Gastrocnemius medialis (tissue), 4 donors: Measurements from ENCODE around the gene APLN. TPM values are rescaled to one million over a fixed set of nuclear protein-coding genes. Genes with fewer than 3 reads are reported as not detected.
A peak's percentile ranks its signal among the peaks of the same experiment; 100 is the strongest.

Source experiments
- ATAC-seq, 2 donors: fragments of 150-250 bp; one replicate each; pipeline ENCODE4 v1.9.1; 2016
- DNase-seq, 2 donors: peaks; one replicate each; pipeline ENCODE4 v3.0.0-alpha.2; 2019
- H3K27ac ChIP-seq, 4 donors: fragments of 200-600 bp; sonication (generic); 1 replicate in 1 of 4; 2 replicates in 3 of 4; pipeline ENCODE4 v1.5.1; 2016 to 2018; ENCODE audit warnings: mild to moderate bottlenecking in 2 of 4, moderate library complexity in 1 of 4
- H3K27me3 ChIP-seq, 3 donors: fragments of 200-600 bp; sonication (generic) in 2 of 3; 1 replicate in 1 of 3; 2 replicates in 2 of 3; pipeline versions ENCODE4 v1.5.1 to v1.6.0; 2016 to 2019; ENCODE audit warnings: mild to moderate bottlenecking in 1 of 3, moderate library complexity in 1 of 3
- H3K36me3 ChIP-seq, 2 donors: fragments of 200-600 bp; sonication (generic) in 1 of 2; one replicate each; pipeline ENCODE4 v1.5.1; 2017 to 2018
- H3K4me1 ChIP-seq, 2 donors: fragments of 200-600 bp; sonication (generic) in 1 of 2; one replicate each; pipeline ENCODE4 v1.5.1; 2016 to 2017; ENCODE audit warnings: mild to moderate bottlenecking in 2 of 2
- H3K4me3 ChIP-seq, 4 donors: fragments of 200-600 bp; sonication (generic) in 3 of 4; 1 replicate in 1 of 4; 2 replicates in 3 of 4; pipeline ENCODE4 v1.5.1; 2016 to 2019; ENCODE audit warnings: mild to moderate bottlenecking in 2 of 4
- H3K9me3 ChIP-seq, 3 donors: fragments of 200-600 bp; sonication (generic) in 2 of 3; 1 replicate in 1 of 3; 2 replicates in 2 of 3; pipeline ENCODE4 v1.5.1; 2016 to 2019
- POLR2A ChIP-seq, 2 donors: fragments of 450-650 bp; IDR thresholded peaks; one replicate each; pipeline ENCODE4 v1.6.1; 2017; ENCODE audit warnings: antibody characterized with exemption in 2 of 2, mild to moderate bottlenecking in 2 of 2, moderate library complexity in 2 of 2
- in situ Hi-C, 4 donors: fragments of 200-750 bp; cut with MboI; loops; one replicate each; pipeline versions ENCODE4 v1.15.0 to v1.8.0; 2017; ENCODE audit warnings: low sequenced_read_pairs in 4 of 4
- intact Hi-C: fragments of 100-400 bp; cut with DNase I; formaldehyde crosslinking; loops from one replicate; pipeline ENCODE4 v1.15.1; 2023; ENCODE audit warnings: low total_unique reads
- total RNA-seq, 4 donors: library from RNA; depleted of rRNA; stranded (reverse); fragments of >200 nt; gene quantifications; one replicate each; pipeline versions ENCODE4 v1.1.0 to v1.2.3, GENCODE V29; 2016
- TF ChIP-seq, protein P1 (sequence below), 5 experiments: fragments of 450-650 bp in 3 of 5; fragments of 200-600 bp in 2 of 5; sonication (generic) in 2 of 5; IDR thresholded peaks in 4 of 5; conservative IDR thresholded peaks in 1 of 5; 1 replicate in 4 of 5; 2 replicates in 1 of 5; pipeline ENCODE4 v1.5.1; 2016 to 2019; ENCODE audit warnings: antibody characterized with exemption in 5 of 5, mild to moderate bottlenecking in 3 of 5, moderate library complexity in 3 of 5

APLN gene
- total RNA-seq, 4 donors from 2014 or later, result not detected

DNA sequence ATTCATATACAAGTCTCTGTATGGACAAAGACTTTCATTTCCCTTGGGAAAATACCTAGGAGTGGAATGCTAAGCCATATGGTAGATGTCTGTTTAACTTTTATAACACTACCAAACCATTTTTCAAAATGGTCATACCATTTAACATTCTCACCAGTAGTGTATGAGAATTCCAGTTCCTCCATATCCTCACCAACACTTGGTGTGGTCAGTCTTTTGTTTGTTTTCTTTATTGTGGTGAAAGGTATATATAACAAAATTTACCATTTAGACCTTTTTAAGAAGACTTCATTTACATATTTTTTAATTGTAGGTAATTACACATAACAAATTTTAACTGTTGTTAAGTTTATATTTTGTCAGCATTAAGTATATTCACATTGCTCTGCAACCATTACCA is 12.7 kb upstream of the APLN start:
- Histone ChIP-seq H3K27me3 (peaks cover 0 to 3% (median 0%) of the 10 kb centered on the region in 3 donors), H3K36me3 (no peaks in the 10 kb centered on the region), H3K9me3 (no peaks in the 10 kb centered on the region), H3K4me3 (no peak overlapping the region), H3K27ac (no peak overlapping the region), H3K4me1 (no peaks in the 10 kb centered on the region)
- in situ Hi-C loops (no loop called here), intact Hi-C loops (no loop called here)
- ATAC-seq (no peak), DNase-seq (no peak)
- no peak for TF ChIP-seq POLR2A (IDR thresholded peaks at IDR 0.05)
- TF ChIP-seq, protein P1, sequence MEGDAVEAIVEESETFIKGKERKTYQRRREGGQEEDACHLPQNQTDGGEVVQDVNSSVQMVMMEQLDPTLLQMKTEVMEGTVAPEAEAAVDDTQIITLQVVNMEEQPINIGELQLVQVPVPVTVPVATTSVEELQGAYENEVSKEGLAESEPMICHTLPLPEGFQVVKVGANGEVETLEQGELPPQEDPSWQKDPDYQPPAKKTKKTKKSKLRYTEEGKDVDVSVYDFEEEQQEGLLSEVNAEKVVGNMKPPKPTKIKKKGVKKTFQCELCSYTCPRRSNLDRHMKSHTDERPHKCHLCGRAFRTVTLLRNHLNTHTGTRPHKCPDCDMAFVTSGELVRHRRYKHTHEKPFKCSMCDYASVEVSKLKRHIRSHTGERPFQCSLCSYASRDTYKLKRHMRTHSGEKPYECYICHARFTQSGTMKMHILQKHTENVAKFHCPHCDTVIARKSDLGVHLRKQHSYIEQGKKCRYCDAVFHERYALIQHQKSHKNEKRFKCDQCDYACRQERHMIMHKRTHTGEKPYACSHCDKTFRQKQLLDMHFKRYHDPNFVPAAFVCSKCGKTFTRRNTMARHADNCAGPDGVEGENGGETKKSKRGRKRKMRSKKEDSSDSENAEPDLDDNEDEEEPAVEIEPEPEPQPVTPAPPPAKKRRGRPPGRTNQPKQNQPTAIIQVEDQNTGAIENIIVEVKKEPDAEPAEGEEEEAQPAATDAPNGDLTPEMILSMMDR (IDR thresholded peaks at IDR 0.05 in 4 of 5, conservative IDR thresholded peaks at IDR 0.05 in 1 of 5), result no peak

DNA sequence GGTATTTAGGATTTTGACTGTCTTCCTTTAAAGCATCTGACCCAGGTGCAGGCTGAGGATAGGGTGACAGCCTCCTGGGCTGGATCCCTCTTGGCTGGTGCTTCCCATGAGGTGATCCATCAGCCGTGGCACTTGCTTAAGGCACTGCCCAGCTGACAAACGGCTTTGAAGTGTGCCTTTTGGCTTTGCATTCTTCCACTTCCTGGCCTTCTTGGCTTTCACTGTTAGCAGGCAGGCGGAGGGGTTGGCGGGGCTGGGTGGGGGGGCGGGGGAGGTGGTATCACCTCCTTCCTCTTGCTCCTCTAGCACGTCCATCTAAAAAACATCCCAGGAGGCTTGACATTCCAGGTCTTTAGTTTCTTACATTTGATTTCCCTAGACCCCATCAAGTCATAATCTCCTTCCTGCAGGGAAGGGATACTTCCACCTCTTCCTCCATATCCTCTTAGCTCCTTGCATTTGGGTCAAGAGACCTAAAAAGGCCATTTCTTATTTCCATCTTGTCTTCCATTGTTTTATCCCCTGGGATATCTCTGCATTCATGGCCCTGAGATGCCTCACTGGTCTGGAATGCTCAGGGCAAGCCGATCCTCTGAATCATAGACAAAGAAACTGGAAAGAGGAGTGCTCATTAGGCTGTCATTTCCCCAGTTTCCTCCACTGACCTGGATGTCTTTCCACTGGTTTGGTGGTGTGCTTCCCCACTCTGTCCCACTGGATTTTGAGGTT is 11.3 kb upstream of the APLN start:
- ATAC-seq (peak in 1 of 2 donors; percentile 75), DNase-seq (no peak)
- Histone ChIP-seq H3K4me1 (no peaks in the 10 kb centered on the region), H3K27me3 (peaks cover 0 to 3% (median 0%) of the 10 kb centered on the region in 3 donors), H3K27ac (no peak overlapping the region), H3K9me3 (no peaks in the 10 kb centered on the region), H3K36me3 (no peaks in the 10 kb centered on the region), H3K4me3 (no peak overlapping the region)
- intact Hi-C loops, result no loop called here
- in situ Hi-C loops, result no loop called here
- no peak for TF ChIP-seq POLR2A (IDR thresholded peaks at IDR 0.05)
- TF ChIP-seq, protein P1 (IDR thresholded peaks at IDR 0.05 in 4 of 5, conservative IDR thresholded peaks at IDR 0.05 in 1 of 5), result no peak

DNA sequence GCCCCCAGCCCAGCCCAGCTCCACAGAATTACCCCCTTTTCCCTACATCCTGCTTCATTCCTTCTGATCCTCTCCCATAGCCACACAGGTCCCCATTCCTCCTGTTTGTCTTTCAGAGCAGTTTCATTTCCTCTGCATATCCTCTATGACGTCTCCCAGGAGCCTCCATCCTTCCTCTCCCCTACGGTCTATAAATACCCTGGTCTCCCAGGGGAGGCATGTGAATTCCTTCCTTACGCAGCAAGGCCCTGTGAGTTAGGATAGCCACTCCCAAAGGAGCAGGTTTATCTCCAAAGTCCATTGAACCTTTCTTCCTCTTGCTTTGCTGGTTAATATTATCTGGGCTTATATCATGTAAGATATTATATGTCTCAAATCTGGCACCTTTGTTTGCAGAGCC is 8.4 kb upstream of the APLN start:
- Histone ChIP-seq H3K4me1 (no peaks in the 10 kb centered on the region), H3K36me3 (no peaks in the 10 kb centered on the region), H3K4me3 (no peak overlapping the region), H3K27me3 (peaks cover 0 to 3% (median 0%) of the 10 kb centered on the region in 3 donors), H3K27ac (no peak overlapping the region), H3K9me3 (no peaks in the 10 kb centered on the region)
- no peak for DNase-seq
- TF ChIP-seq POLR2A (IDR thresholded peaks at IDR 0.05), result no peak
- TF ChIP-seq, protein P1 (IDR thresholded peaks at IDR 0.05 in 4 of 5, conservative IDR thresholded peaks at IDR 0.05 in 1 of 5), result no peak
- in situ Hi-C loops, result no loop called here
- ATAC-seq, result no peak
- intact Hi-C loops, result no loop called here

DNA sequence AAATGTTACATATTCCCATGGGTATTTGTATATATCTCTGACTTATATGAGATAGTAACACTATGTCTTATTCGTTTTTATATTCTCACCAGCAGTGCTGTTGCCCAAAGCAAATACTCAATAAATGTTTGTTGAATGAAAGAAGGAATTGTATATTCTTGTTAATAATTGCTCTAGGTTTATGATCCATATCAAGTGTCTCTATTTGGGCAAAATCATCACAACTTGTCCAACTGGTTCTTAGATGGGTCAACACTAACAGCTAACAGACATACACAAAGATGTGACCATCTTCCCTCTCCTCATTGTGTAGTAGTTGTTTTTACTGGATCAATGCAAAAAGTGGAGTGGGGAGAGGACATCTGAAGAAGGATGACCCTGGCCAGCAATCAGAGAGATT is 6.6 kb upstream of the APLN start:
- intact Hi-C loops (no loop called here), in situ Hi-C loops (no loop called here)
- no peaks in the 10 kb centered on the region for H3K9me3 ChIP-seq
- TF ChIP-seq, protein P1 (IDR thresholded peaks at IDR 0.05 in 4 of 5, conservative IDR thresholded peaks at IDR 0.05 in 1 of 5), result no peak
- TF ChIP-seq POLR2A (IDR thresholded peaks at IDR 0.05), result no peak
- H3K4me1 ChIP-seq, result no peaks in the 10 kb centered on the region
- ATAC-seq, result no peak
- no peaks in the 10 kb centered on the region for H3K36me3 ChIP-seq
- no peak for DNase-seq
- no peak overlapping the region for H3K27ac ChIP-seq
- no peak overlapping the region for H3K4me3 ChIP-seq
- no peaks in the 10 kb centered on the region for H3K27me3 ChIP-seq
